ENCODE measurements around the gene BPIFB6.

GRCh38 chr20:32995802-32996201 is 35.6 kb upstream of the BPIFB6 start:
- TF ChIP-seq CTCF (IDR thresholded peaks at IDR 0.05) (peak; percentile 30; the same call in 1 of the 2 replicates), REST (IDR thresholded peaks at IDR 0.05; ENCODE audit: insufficient read depth in 1 of 2, low read depth in 2 of 2, low read length in 1 of 2) (no peak)

All from Panc1 (cell line).